ENCODE measurements around the gene SHB.

SHB gene

GRCh38 chr9:37880916-37881479 is 188.0 kb downstream of the SHB start:
- no peak for DNase-seq

- no peak for DNase-seq
These were observed 192.7 kb downstream of the SHB start for GRCh38 chr9:37876376-37876775.

- no peak for DNase-seq
These were observed 195.1 kb downstream of the SHB start for GRCh38 chr9:37873955-37874354.

GRCh38 chr9:37870799-37871176 is 198.2 kb downstream of the SHB start:
- no peak for DNase-seq

- no peak for DNase-seq
These were observed 198.8 kb downstream of the SHB start for GRCh38 chr9:37870081-37870798.
